Small intestine (tissue), 7 donors: Measurements from ENCODE around the gene PRKCB. TPM values are rescaled to one million over a fixed set of nuclear protein-coding genes. Genes with fewer than 3 reads are reported as not detected.

ENCODE experiments used
- DNase-seq, 2 donors: peaks; one replicate each; pipeline versions ENCODE4 v3.0.0 to v3.0.0-alpha.2; 2013
- FAIRE-seq: peaks from 2 replicates; lab custom pipeline; 2012; peaks lifted over from hg19 to GRCh38; lab: Jason Lieb, UNC
- H3K27ac ChIP-seq, 3 donors: one replicate each; pipeline ENCODE4 v1.5.1; 2013; ENCODE audit warnings: low read length in 2 of 3, mild to moderate bottlenecking in 2 of 3, control low read depth in 1 of 3, inconsistent platforms in 1 of 3, low read depth in 1 of 3, moderate library complexity in 1 of 3
- H3K27me3 ChIP-seq, 3 donors: one replicate each; pipeline ENCODE4 v1.6.1; 2013; ENCODE audit warnings: low read length in 3 of 3, inconsistent platforms in 1 of 3; ENCODE audit not compliant: control insufficient read depth in 3 of 3, insufficient read depth in 3 of 3
- H3K36me3 ChIP-seq, 3 donors: one replicate each; pipeline ENCODE4 v1.6.1; 2013; ENCODE audit warnings: low read length in 3 of 3, inconsistent platforms in 1 of 3, low read depth in 1 of 3, mild to moderate bottlenecking in 1 of 3, moderate library complexity in 1 of 3; ENCODE audit not compliant: control insufficient read depth in 3 of 3, insufficient read depth in 2 of 3
- H3K4me1 ChIP-seq, 3 donors: one replicate each; pipeline ENCODE4 v1.6.1; 2013; ENCODE audit warnings: low read length in 2 of 3, inconsistent platforms in 1 of 3, low read depth in 1 of 3, mild to moderate bottlenecking in 1 of 3, moderate library complexity in 1 of 3; ENCODE audit not compliant: control insufficient read depth in 3 of 3, insufficient read depth in 2 of 3
- H3K4me3 ChIP-seq, 3 donors: one replicate each; pipeline ENCODE4 v1.5.1; 2013; ENCODE audit warnings: low read length in 3 of 3, control low read depth in 1 of 3, inconsistent platforms in 1 of 3, low read depth in 1 of 3, mild to moderate bottlenecking in 1 of 3, moderate library complexity in 1 of 3
- H3K9me3 ChIP-seq, 2 donors: one replicate each; pipeline ENCODE4 v1.6.1; 2013; ENCODE audit warnings: low read depth in 1 of 2, low read length in 1 of 2; ENCODE audit not compliant: control insufficient read depth in 2 of 2, insufficient read depth in 1 of 2
- WGBS, 3 donors: extraction: QIAGEN DNeasy Blood & Tissue Kit; methylation state at CpG; one replicate each; pipeline ENCODE4 v1.1.7; 2013; 5-methylcytosine and 5-hydroxymethylcytosine counted together
- polyA plus RNA-seq, 4 donors: library from polyadenylated mRNA; stranded (reverse) in 3 of 4; unstranded in 1 of 4; fragments of 200-250 nt in 3 of 4; fragments of 120-200 nt in 1 of 4; gene quantifications; one replicate each; pipeline versions ENCODE4 v1.2.1 to v1.2.3, GENCODE V29; 2013
- donor health status: healthy with polysubstance abuse.
- donor health status: control.
- donor health status: control.
- donor health status: Bipolar disorder and iron deficiency.
- donor health status: healthy.

PRKCB gene
- polyA plus RNA-seq, 4 donors = 2.3 to 5.1 (median 2.8) TPM

DNA sequence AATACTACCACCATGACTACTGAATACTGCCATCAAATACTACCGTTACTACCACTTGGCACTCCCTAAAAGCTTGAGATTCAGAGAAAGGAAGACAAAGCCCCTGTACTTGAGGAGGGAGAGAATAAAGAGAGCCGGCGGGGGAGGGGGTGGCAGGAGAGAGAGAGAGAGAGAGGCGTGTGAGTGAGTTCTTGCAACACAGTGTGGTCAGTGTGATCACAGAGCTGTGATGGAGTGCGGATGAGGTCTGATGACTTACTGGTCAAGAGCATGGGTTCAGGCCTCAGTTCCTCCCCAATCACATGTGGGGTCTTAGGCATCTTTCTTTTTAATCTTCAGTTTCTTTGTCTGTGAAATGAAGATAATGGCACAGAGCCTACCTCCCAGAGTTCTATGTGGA, 19.2 kb downstream of the PRKCB start:
- FAIRE-seq = no peak
- Histone ChIP-seq H3K27ac (no peak overlapping the region), H3K4me3 (no peak overlapping the region), H3K36me3 (no peaks in the 10 kb centered on the region), H3K27me3 (peaks cover 0 to 2% (median 0%) of the 10 kb centered on the region in 3 donors), H3K4me1 (no peaks in the 10 kb centered on the region), H3K9me3 (no peaks in the 10 kb centered on the region)
- 67 to 94% (median 82%) methylated on average over 5 of the region's 5 CpGs for WGBS, 3 donors
- DNase-seq = no peak

DNA sequence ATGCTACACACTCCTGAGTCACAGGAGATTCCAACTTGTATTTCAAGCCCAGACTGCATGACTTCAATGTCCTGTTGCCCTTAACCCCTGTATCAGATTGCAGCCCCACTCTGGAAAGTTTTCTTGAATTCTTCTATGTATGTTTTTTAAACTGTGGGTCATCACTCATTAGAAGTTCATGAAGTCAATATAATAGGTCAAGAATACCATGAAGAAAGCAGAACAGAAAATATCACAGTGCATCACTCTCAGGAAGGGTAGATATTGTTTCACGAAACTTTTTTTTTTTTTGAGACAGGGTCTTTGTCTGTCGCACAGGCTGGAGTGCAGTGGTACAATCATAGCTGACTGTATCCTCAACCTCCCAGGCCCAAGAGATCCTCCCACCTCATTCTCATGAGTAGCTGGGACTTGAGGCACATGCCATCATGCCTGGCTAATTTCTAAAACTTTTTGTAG, 20.5 kb downstream of the PRKCB start:
- FAIRE-seq (no peak), DNase-seq (no peak)
- H3K4me3 ChIP-seq = no peak overlapping the region
- 81 to 97% (median 88%) methylated on average over 2 of the region's 2 CpGs for WGBS, 3 donors
- H3K27ac ChIP-seq = no peak overlapping the region
- peaks cover 0 to 2% (median 0%) of the 10 kb centered on the region in 3 donors for H3K27me3 ChIP-seq
- no peaks in the 10 kb centered on the region for H3K9me3 ChIP-seq
- H3K36me3 ChIP-seq = no peaks in the 10 kb centered on the region
- no peaks in the 10 kb centered on the region for H3K4me1 ChIP-seq

DNA sequence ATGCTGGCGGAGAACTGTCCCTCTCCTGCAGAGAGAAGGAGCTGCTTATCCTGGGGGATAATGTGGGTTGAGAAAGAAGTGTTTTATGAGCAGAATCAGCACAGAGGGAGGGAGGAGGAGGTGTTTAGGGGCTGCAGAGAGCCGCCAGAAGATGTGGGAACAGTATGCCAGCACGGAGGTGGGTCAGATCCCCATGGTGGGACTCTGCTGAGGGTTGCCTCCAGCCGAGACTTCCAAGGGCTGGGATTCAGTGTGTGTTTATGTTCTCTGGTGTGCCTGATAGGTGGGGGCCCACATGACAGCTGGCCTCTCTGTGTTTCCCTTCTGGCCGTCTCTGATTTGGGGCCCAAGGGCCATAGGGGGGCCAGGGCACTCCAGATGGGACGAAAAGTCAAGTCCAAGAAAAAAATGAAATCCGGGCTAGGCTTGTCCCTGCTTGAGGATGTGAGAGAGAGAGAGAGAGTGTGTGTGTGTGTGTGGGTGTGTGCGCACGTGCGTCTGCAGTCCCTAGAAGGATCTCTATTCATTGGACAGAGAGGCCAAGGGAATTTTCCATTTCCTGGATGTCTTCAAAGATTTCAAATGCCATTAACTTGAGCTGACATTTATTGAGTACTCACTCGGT, 21.6 kb downstream of the PRKCB start:
- peaks cover 0 to 2% (median 0%) of the 10 kb centered on the region in 3 donors for H3K27me3 ChIP-seq
- FAIRE-seq (no peak), DNase-seq (no peak)
- WGBS, 3 donors = 50 to 84% (median 71%) methylated on average over 11 of the region's 11 CpGs
- H3K9me3 ChIP-seq = no peaks in the 10 kb centered on the region
- no peak overlapping the region for H3K27ac ChIP-seq
- peaks cover 0 to 2% (median 0%) of the 10 kb centered on the region in 3 donors for H3K4me1 ChIP-seq
- no peak overlapping the region for H3K4me3 ChIP-seq
- no peaks in the 10 kb centered on the region for H3K36me3 ChIP-seq

DNA sequence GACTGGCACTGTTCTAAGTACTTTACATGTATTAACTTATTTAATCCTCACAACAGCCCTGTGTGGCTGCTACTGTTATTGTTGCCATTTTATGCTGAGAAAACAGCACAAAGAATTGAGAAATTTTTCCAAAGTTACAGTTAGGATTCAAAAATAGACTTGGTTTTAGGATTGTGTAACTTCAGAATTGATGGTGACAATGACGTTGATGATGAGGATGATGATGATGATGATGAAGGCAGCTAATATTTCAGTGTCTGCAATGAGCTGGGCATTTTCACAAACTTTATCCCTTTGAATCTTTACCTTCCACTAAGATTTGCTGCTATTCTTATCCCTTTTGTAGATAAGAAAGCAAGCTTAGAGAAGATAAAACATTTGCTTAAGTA, 22.1 kb downstream of the PRKCB start:
- H3K27ac ChIP-seq = no peak overlapping the region
- DNase-seq = no peak
- H3K27me3 ChIP-seq = peaks cover 0 to 2% (median 0%) of the 10 kb centered on the region in 3 donors
- peaks cover 0 to 2% (median 0%) of the 10 kb centered on the region in 3 donors for H3K4me1 ChIP-seq
- no peak overlapping the region for H3K4me3 ChIP-seq
- H3K36me3 ChIP-seq = no peaks in the 10 kb centered on the region
- no peaks in the 10 kb centered on the region for H3K9me3 ChIP-seq
- no peak for FAIRE-seq
- WGBS, 3 donors = 73 to 89% (median 88%) methylated on average over 1 of the region's 1 CpG

DNA sequence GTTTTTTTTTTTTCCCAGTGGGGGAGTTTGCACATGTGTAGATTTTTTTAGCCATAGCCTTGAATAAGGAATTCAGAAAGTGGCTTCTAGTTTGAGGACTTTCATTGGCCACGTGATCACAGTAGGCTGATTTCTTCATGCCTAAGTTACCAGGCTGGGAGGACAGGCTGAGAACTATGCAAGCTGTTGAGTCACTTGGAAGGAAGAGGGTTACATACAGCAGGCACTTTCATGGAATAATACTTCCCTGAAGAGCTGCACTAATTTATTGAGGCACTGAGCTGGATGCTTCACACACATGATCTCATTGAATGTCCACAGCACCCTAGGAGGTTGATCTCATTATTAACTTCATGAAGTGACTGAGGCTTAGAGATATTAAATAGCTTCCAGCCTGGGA, 22.8 kb downstream of the PRKCB start:
- peaks cover 0 to 2% (median 0%) of the 10 kb centered on the region in 3 donors for H3K4me1 ChIP-seq
- WGBS, 3 donors = 68 to 72% (median 69%) methylated on average over 1 of the region's 1 CpG
- no peak overlapping the region for H3K27ac ChIP-seq
- DNase-seq = no peak
- FAIRE-seq = no peak
- H3K9me3 ChIP-seq = no peaks in the 10 kb centered on the region
- H3K36me3 ChIP-seq = no peaks in the 10 kb centered on the region
- H3K4me3 ChIP-seq = no peak overlapping the region
- H3K27me3 ChIP-seq = peaks cover 0 to 2% (median 0%) of the 10 kb centered on the region in 3 donors

- Histone ChIP-seq H3K4me1 (peaks cover 0 to 8% (median 3%) of the 10 kb centered on the region in 3 donors), H3K36me3 (no peaks in the 10 kb centered on the region), H3K27ac (no peak overlapping the region), H3K9me3 (no peaks in the 10 kb centered on the region), H3K4me3 (no peak overlapping the region), H3K27me3 (peaks cover 0 to 2% (median 0%) of the 10 kb centered on the region in 3 donors)
- 69 to 92% (median 73%) methylated on average over 2 of the region's 2 CpGs for WGBS, 3 donors
- no peak for DNase-seq
- no peak for FAIRE-seq
Observed at GRCh38 chr16:23859713-23860269, 24.0 kb downstream of the PRKCB start.

DNA sequence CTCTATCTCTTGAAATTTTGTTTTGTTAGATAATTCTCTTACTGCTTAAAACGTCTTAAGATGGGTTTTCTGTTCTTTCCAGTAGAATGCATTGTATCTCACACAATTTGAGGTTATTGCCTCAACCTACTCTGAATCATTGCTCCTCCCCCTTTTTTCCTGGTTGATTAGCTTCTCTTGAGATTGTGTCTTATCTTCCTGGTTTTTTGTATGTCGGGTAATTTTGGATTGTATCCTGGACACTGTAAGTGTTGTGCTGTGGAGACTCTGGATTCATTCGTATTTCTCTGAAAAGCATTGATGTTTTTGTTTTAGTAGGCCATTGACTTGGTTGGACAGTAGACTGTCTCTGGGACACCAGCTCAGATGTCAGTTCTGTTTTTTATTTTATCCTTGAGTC, 26.1 kb downstream of the PRKCB start:
- Histone ChIP-seq H3K36me3 (no peaks in the 10 kb centered on the region), H3K4me1 (peaks cover 0 to 8% (median 3%) of the 10 kb centered on the region in 3 donors), H3K27me3 (peaks cover 0 to 2% (median 0%) of the 10 kb centered on the region in 3 donors), H3K4me3 (no peak overlapping the region), H3K27ac (no peak overlapping the region), H3K9me3 (no peaks in the 10 kb centered on the region)
- DNase-seq (no peak), FAIRE-seq (no peak)
- 61 to 72% (median 62%) methylated on average over 3 of the region's 3 CpGs for WGBS, 3 donors

DNA sequence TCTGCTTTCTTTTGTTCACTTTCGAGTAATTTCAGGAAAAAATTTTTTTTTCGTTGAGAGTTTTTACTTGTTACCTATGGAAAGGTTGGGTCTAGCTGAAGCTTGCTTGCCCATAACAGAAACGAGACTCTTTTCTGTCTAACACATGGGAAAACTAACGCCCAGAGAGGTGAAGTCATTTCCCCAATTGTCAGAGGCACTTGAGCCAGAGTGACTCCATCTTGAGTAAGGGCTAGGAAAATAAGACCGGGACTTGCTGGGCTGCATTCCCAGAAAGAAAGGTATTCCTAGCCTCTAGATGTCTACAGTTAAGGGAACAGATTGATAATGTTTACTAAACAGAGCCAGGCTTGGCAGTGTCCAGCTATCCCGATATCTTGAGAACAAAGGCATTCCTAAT, 26.8 kb downstream of the PRKCB start:
- DNase-seq (no peak), FAIRE-seq (no peak)
- Histone ChIP-seq H3K27ac (no peak overlapping the region), H3K4me1 (peaks cover 0 to 8% (median 3%) of the 10 kb centered on the region in 3 donors), H3K36me3 (no peaks in the 10 kb centered on the region), H3K9me3 (no peaks in the 10 kb centered on the region), H3K4me3 (no peak overlapping the region), H3K27me3 (peaks cover 0 to 2% (median 0%) of the 10 kb centered on the region in 3 donors)
- 78 to 88% (median 84%) methylated on average over 6 of the region's 6 CpGs for whole genome bisulfite sequencing, 3 donors
